T-helper 2 cell (primary cell): Measurements from ENCODE around the gene CASZ1.

ENCODE experiments used
- DNase-seq, 5 experiments: peaks; one replicate each; pipeline versions ENCODE4 v3.0.0 to v3.0.0-alpha.2; 2012 to 2022

CASZ1 gene

DNA sequence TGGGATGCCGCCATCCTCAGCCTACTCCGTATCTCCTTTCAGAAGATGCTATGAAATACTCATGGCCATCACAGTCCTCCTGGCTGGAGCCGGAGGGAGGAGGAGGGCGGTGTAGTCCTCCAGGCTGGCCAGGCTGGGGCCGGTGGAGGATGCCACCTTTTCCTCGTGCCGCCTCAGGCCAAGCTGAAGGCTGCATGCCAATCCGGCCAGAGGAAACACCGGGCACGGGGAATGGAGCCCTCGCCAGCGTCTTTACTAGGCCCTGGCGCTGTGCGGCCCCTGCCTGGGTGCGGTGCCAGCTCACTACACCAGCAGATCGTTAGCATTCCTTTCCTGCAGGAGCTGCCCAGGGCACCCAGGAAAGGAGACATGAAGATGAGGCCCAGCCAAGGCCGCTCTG is 70.1 kb downstream of the CASZ1 start:
- DNase-seq, result no peak

DNA sequence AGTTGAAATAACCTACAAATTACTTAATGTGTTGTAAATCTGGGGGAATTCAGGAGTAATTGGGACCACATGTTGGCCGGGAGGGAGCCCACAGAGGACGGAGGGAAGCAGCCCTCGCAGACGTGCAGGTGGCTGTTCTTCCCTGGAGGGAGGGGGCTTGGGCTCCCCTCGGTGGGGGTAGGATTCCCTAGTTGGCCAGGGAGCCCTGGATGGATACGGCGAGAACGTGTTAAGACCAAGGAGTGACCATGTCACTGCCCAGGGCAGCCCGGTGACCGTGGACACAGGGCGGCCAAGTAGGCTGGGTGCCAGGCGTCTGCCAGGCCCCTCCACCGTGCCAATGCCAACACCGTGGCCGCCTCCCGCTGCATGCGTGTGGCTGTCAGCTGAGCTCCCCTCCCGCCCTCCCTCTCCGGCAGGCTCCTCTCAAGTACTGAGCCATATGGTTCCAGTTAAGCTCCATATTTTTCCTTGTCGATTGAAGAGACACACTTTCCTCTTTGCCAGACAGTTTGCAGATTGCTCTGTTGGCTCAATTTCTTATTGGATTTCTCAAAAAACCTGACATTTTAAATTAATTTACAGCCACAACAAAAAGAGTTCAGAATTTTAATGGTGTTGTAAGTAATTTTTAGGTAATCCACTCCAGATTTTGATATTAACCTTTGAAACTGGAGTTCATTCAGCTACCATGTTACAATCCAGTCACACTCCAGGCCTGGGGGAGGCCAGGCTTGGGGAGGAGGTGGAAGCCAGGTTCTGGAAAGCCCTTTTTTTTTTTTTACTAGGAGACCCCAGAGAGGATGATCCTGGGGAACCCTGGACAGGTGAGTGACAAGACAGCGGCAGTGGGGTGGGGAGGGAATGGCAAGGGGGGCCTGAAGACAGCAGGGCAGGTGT is 71.2 kb downstream of the CASZ1 start:
- DNase-seq, result no peak

DNA sequence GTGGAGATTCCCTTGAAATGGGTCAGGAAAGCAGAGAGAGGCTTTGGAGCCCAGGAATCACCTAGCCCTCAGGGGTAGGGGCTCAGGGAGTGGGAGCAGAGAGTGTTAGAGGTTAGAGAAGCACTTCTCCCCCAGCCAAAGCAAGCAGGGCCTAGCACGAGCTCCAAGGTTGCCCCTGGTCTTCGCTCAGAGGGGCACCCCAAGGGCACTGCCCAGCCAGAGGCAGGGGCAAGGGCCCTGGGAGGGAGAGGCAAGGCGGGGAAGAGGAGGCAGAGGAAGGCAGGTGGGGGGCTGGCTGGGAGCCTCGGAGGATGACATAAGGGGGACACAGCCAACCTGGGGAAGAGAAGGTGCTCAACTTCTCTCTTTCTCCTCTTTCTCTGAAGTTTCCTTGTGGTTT is 71.9 kb downstream of the CASZ1 start:
- no peak for DNase-seq

DNA sequence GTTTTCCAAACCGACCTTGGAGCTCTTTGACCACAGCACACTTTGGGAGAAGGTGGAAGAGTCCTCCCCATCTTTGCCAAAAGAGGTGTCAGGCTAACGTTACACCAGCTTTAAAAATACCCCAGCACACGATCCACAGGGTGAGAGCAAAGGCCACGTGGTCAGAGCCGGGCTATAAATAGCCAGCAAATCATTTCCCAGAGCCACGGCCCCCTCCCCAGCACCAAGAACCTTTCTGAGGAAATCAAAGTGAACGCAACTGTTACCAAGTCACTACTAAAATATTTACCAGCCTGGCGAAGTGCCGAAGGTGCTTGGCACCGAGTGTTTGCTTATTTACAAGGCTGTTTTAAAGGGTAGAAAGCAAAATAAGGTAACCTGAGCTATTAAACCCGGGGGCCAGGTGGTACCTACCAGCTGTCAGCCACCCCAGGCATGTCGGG is 72.4 kb downstream of the CASZ1 start:
- no peak for DNase-seq

DNA sequence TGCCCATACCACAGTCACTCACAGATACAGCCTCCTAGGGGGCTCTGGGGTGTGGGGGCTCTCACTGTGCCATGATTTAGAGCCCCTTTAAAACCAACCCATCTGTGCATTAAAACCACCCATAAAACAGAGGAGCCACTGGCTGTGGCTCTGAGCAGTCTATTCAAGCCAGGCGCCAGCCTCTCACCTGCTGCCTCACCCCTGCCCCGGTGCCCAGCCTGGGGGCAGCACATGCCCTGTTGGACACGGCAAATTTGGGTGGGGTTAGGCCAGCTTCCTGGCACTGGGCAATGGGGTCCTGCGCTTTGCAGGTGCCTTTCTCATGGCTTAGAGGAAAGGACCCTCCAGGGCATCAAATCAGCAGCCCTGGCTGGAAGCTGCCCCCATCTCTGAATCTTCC is 73.1 kb downstream of the CASZ1 start:
- DNase-seq, result no peak

DNA sequence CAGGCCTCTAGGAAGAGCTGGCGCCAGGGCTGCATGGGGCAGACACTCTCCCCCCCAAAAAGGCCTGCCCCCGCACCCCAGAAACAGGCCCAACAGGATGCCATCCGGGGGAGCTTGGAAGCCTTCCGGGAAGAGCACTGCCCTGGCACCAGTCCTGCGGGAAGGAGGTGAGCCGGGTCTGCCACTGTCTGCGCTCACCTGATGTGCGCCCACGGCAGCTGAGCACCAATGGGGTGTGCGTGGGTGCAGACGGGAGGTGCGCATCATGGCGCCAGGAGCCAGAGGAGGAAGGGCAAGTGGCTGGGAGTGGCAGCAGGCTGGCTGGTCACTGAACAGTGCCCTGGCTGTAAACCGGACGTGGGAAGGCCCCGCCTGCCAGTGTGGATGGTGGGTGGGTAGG is 73.6 kb downstream of the CASZ1 start:
- DNase-seq, result no peak

DNA sequence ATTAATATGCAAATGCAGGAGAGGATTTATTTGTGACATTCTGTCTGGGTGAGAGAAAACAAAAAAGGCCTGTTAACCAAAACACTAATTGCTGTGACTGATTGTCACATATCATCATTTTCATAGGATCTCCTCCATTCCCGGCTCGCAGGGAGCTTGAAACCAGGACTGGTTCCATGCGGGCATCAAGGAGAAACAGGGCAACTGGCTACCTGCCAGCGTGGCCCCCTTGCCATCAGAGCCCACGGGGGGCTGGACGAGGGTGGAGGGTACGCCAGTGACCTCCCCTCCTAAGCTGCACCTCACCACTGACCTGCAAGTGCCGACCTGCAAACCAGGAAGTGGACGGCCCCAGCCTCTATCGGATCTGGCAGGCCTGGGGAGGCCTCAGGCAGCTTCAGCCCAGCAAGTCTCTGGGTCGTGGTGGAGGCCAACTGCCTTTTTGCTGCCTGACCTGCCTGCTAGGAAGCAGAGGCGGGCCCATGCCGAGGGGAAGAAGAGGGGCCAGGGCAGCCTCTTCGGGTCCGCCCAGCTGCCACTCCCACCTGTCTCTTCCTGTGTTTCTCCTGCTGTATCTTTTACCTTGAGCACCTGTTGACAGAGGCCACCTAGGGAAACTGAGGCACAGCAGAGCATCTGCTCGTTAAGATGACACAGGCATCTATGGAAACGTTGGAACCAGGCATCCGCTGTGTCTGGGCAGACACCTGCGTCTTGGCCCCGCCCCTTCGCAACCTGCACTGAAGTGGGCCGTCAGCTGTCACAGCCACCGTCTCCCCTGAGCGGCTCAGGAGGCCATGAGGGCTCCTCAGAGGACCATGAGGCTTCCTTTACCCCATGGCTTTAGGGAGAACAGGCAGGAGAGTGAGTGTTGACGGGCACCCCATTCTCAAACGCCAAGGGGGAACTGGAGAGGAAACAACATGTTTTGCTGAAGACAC is 74.8 kb downstream of the CASZ1 start:
- no peak for DNase-seq

DNA sequence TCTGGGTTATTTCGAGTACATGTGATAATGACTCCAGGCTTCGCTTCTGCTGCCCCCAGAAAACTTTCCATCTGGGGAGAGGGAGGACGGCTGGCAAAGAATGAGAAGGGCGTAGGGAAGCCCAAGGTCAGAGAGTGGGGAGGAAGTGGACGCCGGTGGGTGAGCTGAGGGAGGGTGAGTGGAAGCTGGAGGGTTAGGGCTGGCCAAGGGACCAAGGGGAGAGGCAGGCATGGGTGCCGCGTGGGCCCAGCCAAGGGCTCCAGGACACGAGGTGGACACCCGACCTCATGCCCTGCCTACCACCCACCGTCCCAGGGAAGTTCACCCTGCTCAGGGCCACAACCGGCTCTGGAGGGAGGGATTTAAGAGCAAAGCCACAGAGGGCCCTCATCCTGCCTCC is 75.8 kb downstream of the CASZ1 start:
- DNase-seq, result no peak

DNA sequence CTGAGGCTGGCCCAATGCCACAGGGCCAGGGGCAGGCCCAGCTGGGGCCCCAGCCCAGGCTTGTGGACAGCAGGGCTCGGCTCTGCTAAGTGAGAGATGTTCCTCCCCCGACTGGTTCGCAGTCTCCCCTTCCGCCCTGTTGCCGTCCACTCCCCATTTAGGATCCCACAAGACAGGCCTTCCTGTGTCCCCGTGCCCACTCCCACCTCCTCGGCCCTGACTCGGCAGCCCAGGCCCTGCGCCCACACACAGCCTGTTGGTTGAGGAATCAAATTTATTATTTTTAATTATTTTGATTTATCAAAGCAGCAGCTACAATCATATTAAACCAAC is 78.4 kb downstream of the CASZ1 start:
- DNase-seq, result no peak

DNA sequence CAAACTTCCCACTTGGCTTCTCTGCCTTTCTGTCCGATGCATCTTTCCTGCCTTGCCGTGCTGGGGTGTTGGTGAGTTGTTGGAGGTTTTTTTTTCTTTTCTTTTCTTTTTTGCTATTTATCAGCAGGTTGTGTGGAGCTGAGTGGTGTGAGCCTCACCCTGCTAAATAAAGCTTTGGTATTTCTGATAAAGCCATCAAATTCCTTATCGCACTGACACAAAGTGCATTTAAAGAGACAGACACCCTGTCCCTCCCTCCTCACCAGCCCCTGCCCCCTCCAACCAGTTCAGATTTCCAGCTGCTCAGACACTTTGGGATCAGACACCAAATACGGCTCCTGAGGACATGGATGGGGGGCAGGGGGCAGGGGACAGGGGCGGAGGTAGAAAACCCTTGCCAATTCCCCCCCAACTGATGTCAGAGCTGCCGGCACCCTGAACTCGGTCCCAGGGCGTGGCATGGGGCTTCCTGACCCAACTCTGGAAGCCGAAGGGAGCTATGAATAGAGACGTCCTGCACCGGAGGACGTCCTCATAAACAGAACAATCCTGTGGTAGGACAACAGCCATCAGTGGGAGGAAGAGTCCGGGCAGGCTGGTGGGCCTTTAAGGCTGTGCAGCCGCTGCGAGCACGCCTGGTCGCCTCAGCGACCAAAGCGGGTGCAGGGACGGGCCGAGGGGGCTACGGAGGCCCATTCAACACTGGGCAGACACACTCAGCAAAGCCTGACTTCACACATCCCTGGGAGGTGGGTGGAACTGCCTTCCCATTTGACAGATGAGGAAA is 79.0 kb downstream of the CASZ1 start:
- no peak for DNase-seq

DNA sequence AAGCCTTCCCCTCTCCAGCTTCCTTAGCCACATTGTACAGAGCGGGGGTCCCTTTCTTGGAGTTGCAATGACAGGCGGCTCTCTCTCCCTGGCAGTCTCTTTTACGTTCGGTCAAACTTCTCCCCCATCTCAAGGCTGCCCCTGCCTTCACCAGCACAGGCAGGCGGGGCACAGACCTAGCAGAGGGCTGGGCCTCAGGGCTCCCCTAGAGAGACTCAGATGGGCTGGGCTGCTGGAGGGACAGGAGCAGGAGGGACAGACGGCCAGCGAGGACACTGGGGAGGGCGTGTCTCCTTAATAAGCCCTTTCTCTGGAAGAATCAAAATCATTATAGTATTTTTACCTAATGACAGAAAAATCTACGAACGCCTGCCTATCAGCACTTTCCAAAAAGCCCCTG is 79.6 kb downstream of the CASZ1 start:
- no peak for DNase-seq

DNA sequence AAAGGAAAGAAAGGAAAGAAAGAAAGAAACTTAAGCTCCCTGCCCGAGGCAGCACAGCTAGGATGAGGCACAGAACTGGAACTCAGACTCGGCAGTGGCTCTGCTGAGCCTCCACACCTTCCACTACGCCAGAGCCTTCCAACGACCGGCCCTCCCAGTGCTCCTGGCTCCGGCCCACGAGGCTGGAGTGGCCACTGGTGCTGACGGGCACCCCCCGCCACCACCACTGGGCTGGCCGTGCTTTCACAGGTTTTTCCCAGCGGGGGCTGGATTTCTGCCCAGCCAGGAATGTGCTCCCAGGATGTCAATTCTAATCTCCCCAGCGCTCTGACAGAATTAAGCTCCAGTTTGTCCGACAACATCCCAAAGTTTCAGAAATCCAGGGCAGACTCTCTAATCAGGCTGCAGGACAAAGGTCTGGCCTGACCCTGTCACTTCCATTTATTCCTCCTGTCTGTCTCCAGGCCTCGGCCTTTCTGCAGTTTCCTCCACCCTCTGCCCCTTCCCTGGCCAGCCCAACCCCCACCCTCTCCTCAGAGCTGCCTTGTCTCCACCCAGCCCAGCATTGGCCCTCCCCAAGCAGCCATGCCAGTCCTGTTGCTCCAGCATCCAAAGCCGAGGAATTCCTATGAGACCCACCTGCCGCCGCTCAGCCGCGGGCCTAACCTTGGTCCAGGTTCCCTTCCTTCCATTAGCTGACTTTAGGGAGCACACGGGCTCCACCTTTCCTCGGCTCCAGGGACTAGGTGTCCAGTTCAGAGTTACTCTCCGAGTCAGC is 81.9 kb downstream of the CASZ1 start:
- DNase-seq, result no peak

DNA sequence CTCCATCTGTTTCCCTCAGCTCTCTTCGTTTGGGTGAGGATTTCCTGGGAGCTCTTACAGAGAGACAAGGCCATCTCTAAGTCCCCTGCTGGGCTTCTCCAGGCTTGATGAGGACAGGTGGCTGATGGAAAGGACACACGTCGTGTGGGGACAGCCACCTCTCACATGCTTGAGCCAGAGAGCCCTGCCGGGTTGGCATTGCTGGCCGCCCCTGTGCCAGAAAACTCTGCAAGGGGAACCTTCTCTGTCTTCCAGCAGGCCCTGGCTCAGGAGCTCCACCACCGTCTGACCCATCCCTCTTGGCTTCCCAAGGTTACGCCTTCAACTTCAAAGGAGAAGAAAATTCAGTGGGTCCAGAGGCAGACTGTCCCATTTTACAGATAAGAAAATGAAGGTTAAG is 82.8 kb downstream of the CASZ1 start:
- no peak for DNase-seq

DNA sequence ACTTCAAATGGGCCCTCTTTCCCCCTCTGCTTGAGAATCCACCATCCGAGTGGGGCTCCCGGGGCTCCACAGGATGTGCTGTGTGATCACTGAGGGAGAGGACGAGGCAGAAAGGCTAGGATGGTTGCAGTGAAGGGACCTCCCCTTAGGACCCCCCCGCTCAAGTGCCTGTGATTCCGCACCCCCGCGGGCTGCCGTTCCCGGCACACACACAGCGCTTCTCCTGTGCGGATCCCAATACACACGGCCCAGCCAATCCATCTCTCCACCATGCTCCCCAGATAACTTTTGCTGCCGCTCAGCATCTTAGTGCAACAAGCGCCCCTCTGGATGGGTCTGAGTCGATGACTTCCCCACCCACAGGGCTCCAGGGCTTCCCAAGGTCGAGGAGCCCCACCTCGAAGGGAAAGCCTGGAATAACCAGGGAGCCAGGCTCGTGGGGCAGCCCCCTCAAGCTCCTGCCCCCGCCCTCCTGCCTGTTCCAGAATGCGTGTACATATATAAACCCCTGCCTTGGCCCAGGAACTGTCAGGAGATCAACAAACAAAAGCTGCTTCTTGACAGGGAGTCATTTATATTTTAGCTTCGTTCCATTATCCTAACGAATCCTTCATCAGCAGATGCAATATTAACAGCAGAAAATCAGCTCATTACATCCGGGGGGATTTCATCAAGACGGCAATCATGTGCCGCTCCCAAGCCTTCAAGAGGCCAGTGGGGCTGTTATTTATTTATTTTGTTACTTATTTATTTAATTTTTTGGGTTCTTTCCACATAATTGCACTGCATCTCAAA is 83.7 kb downstream of the CASZ1 start:
- no peak for DNase-seq

DNA sequence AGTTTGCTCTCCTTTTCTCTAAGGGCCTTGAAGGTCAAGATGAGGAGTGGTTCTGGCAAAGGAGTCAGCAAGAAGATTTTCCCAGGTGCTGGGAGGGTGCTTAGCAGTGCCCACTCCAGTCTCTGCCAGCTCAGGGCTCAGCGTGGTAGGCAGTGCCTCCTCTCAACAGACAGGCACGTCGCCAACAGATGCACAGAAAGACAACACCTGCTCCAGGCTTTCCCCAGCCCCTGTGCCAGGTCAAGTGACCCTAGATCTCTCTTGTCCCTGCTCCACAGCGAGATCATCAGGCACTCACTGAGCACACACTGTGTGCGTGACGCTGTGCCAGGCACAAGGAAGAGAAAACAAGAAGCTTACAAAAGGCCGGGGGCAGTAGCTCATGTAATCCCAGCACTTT is 86.0 kb downstream of the CASZ1 start:
- DNase-seq, result no peak

DNA sequence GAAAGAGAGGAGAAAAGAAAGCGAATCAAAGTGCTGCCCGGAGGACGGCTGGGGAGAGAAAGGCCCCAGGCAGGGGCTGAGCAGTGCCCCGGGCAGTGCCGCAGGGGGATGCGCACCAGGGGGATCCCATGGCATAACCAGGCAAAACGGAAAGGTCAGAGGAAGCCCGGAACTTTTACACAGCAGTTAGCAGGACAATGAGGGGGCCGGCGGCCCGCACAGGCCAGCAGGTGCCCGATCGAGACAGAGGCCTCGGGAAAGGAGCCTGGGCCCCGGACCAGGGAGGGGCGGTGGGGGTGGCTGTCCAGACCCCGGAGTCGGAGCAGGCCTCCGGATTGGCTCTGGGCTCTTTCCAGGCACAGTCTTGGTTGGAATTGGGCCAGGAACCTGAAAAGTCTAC is 86.8 kb downstream of the CASZ1 start:
- DNase-seq, result no peak

DNA sequence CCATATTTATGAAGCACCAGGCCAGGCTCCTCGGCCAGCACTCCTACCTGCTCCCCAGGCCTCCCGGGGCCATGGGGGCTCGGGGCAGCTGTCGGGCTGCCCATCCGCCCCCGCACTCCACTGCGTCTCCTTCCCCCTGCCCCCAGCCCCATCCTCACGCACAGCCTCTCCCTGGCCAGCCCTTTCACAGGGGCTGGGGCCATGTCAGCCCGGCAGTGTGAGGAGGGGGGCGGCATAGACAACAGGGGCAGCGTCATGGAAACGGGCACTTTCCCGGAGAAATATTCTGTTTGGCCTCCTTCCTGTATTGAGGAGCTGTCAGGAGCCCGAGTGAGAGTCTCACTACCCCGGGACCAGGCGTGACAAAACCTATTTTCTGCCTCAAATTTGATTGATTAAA is 87.3 kb downstream of the CASZ1 start:
- no peak for DNase-seq

DNA sequence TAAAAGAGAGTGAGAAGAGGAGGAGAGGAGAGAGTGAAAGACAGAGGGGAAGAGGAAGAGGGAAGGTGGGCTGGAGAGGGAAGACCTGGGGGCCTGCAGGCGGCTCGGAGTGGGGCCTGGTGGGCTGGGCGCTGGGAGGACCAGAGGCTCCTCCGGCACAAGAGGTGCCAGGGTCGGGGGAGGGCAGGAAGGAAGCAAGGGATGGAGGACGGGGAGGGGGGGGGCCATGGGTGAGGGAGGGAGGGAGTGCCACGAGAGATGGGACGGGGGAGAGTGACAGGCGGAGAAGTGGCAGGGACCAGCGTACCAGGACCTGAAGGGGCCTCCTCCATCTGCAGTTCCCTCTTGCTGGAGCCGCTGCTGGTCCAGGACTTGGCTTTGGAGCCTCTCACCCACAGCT is 87.7 kb downstream of the CASZ1 start:
- no peak for DNase-seq

DNA sequence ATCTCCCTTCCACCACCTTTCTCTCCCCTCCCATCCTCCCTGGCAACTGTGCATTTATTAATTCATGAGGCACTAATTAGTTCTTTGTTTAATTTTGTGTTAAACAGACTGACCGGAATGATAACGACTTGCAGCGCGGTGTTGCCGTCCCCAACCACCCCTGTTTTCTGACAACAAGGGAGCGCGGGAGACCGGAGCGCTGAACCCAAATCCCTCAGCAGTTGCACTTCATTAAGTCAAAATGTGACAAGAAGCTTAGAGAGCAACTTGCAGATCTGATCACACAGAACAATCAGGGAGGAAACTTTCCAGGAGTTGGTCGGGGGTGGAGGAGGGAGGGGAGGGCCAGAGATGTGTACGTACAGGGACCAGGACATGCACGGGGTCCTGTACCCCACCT is 89.2 kb downstream of the CASZ1 start:
- DNase-seq, result no peak

DNA sequence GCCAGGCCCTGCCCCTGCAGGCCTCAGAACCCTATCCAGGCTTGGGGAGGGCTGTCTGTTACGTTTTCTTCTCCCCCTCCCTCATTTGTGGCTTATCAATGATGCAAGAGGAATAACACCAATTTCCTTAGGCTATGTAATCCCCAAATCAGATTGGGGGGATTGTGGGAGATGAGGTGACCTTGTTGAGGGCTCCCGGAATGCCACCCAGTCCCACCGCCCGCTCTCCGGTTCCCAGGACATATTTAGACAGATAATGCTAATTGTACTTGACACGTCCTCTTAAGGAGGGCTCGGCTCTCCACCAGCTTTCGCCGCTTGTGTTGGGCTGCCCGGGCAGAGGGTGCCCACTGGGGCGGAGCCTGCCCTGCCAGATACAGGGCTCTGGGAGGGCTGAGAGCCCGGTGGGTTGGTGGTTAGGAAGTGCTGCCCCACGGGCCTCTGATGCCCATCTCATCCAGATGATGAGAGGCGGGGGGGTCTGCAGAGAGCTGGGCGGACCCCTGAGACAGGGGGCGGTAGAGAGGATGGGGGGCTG is 90.0 kb downstream of the CASZ1 start:
- no peak for DNase-seq

DNA sequence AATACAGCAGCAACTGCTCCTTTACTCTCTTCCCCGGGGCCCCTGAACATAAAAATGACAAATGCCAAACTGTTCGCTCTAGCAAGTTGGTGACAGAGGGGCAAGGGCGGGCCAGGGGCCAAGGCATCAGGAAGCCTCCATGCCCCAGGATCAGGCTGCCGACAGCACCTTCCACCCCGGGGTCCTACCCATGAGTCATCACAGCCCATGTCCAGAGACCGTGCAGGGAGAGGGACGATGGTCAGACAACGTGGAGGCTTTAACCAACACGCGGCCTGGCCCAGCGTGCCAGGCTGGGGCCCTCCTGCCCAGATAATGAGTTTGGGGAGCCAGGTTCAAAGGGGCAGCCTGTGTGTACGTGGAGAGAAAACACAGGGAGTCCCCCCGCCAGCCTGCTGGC is 90.5 kb downstream of the CASZ1 start:
- no peak for DNase-seq
